HFF-Myc (cell line): ENCODE data around the gene GSG1L.

Experiments
- DNase-seq: peaks from one replicate; pipeline ENCODE4 v3.0.0-alpha.2; 2011; ENCODE audit warnings: low read depth; ENCODE audit errors: extremely low read depth
- H3K4me3 ChIP-seq: replicated peaks from 2 replicates; pipeline ENCODE4 v1.5.1; 2011; ENCODE audit warnings: low read depth, mild to moderate bottlenecking, control low read depth, low read length
- CTCF ChIP-seq: IDR thresholded peaks from 2 replicates; pipeline ENCODE4 v1.5.1; 2012; ENCODE audit warnings: mild to moderate bottlenecking, low read depth, low read length, control low read depth; ENCODE audit errors: missing control alignments

GSG1L gene

GRCh38 chr16:27767971-27768591, 295.4 kb downstream of the GSG1L start:
- TF ChIP-seq CTCF: no peak
- H3K4me3 ChIP-seq: no peak overlapping the region
- no peak for DNase-seq

- no peak for TF ChIP-seq CTCF
- no peak overlapping the region for H3K4me3 ChIP-seq
- no peak for DNase-seq
These were observed 296.4 kb downstream of the GSG1L start for GRCh38 chr16:27767081-27767480.

- TF ChIP-seq CTCF: no peak
- DNase-seq: no peak
- H3K4me3 ChIP-seq: no peak overlapping the region
These were observed 297.1 kb downstream of the GSG1L start for GRCh38 chr16:27766236-27766925.

GRCh38 chr16:27764869-27765675, 298.4 kb downstream of the GSG1L start:
- no peak for DNase-seq
- no peak overlapping the region for H3K4me3 ChIP-seq
- no peak for TF ChIP-seq CTCF

- no peak for TF ChIP-seq CTCF
- no peak for DNase-seq
- H3K4me3 ChIP-seq: no peak overlapping the region
These were observed 299.1 kb downstream of the GSG1L start for GRCh38 chr16:27764427-27764826.

GRCh38 chr16:27762441-27762840, 301.1 kb downstream of the GSG1L start:
- TF ChIP-seq CTCF: no peak
- no peak overlapping the region for H3K4me3 ChIP-seq
- DNase-seq: no peak
